ENCODE results near the gene GABPA.
A peak's percentile ranks its signal among the peaks of the same experiment; 100 is the strongest.
"Not testable (repeated sequence)": the region's sequence is repeated elsewhere in the genome, so short reads cannot be mapped to it uniquely, and the experiment has no call there.

Gene GABPA

DNA sequence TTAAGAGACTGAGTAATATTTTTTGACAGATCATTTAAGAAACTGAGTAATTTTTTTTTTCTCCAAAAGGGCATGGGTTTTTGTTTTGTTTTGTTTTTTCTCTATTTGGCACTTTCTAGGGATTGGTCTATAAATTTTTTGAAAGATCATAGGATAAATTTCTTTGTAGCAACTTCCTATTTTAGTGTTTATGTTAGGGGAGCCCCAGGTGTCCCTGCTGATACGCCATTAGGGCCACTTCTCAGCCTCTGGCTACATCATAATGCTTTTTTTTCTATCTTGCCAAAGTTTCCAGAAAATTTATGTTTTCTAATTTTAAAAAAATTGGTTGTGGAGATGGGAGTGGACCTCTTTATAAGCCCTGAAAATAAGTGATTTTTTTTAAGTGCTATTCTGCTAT lies 2.6 kb downstream of the GABPA start:
- no peak for DNase-seq (ENCODE audit: low read depth in 2 of 2)

DNA sequence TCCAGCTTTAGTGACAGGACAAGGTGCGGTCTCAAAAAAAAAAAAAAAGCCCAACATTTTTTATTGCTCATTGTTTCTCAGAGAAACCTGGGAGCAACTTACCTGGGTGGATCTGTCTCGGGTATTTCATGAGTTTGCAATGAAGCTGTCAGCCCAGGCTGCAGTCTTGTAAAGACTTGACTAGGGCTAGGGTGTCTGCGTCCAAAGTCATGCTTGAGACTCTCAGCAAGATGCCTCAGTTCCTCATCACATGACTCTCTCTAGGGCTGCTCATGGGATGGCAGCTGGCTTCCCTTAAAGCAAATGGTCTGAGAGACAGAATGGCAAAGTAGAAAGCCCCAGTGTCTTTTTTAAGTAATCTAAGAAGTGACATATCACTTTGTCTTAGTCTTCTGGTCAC lies 8.1 kb downstream of the GABPA start:
- DNase-seq (ENCODE audit: low read depth in 2 of 2) = no peak

DNA sequence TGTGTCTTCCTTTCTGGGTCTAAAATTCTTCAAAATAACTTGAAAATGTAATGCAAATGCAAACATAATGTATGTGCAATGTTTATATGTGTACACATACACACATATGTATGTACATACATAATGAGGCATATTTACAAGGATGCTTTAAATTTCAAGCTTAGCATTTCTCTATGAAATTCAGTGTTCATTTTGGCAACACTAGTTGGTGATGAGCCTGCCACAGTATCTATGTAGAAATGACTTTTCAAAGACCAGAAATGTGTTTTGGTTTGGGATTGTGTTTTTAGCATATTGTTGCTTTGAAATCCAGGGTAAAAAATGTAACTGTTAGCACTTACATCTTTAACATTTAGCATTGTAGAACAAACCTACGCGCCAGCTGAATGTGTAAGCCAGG lies 10.1 kb downstream of the GABPA start:
- no peak for DNase-seq (ENCODE audit: low read depth in 2 of 2)

DNA sequence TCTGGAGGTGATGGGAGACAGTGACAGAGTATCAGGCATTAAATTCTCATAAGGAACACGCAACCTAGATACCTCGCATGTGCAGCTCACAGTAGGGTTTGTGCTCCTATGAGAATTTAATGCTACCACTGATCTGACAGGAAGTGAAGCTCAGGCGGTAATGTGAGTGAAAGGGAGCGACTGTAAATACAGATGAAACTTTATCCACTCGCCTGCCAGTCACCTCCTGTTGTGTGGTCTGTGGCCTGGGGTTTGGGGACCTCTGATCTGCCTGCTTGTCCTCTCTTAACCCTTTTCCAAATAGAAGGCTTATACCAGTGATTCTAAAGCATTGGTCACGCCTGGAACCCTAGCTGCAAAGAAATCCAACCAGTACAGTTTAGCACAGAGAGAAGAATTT lies 15.3 kb downstream of the GABPA start:
- no peak for DNase-seq (ENCODE audit: low read depth in 2 of 2)

GRCh38 chr21:25752416-25752815 lies 17.6 kb downstream of the GABPA start:
- no peak for DNase-seq (ENCODE audit: low read depth in 2 of 2)

DNA sequence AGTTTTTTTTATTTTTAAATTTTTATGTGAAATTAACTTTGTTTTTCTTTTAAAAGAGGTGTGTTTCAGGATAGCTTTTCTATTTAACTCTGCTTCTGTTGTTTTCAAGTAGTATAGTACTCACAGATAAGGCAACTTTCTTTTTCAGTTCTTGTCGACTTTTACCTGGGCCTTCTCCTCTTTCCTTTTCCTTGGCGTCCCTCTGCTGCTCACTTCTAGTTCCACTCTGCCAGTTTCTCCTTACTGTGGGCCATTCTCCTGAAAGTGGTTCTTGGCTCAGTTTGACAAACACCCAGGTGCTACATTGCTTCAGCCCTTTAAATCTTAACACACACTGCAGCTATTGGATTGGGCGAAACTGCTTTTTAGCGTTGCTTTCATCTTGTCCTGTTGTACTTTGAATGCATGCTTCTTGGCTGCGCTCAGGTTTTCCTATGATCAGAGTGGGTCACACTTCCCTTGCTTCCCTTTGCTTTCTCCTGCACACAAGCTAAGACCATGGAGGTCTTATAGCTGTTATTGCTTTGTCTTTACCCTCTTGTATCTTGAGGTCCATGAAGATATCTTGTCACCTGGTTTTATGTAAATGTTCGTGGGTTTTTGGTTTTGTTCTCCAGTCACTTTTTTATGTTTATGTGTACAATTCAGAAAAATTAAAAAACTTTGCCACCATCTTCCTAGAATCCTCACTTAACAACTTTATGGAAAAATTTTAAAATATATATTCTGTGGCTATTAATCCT lies 21.6 kb downstream of the GABPA start:
- no peak for DNase-seq (ENCODE audit: low read depth in 2 of 2)

DNA sequence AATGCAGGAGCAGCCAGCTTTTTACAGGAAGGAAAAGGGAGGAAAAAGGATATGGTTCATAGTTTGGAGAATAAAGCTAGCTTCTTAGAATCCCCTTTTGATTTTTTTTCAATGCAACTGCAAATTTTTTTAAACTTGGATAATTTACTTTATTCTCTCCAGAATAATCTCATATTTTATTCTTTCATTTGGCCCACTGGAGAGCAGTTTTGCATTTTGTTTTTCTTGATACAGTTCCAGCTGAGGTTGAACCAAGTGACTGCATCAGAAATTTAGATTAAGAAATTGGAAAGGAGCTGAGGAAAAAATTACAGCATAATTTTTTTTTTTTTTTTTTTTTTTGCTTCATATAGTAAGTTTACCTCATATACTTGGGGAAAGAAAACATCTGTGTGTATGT lies 22.8 kb downstream of the GABPA start:
- DNase-seq (ENCODE audit: low read depth in 2 of 2) = no peak

DNA sequence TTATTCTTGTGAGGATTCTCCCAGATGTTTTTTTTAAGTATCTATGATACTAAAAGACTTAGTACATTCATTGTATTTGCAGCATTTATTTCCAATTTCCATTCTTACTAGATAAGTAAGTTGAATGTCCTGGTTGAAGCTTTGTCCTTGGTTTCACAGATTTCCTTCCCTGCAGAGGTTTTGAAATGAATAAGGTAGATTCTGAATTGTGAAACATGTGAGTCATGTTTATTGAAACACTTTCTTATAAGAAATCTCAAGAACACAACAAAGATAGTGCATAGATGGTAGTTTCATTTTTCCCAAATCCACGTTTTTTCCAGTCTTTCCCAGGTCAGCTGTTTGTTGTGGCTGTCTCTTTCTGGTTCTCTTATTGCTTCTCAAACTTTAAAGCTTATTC lies 24.8 kb downstream of the GABPA start:
- no peak for DNase-seq (ENCODE audit: low read depth in 2 of 2)

DNA sequence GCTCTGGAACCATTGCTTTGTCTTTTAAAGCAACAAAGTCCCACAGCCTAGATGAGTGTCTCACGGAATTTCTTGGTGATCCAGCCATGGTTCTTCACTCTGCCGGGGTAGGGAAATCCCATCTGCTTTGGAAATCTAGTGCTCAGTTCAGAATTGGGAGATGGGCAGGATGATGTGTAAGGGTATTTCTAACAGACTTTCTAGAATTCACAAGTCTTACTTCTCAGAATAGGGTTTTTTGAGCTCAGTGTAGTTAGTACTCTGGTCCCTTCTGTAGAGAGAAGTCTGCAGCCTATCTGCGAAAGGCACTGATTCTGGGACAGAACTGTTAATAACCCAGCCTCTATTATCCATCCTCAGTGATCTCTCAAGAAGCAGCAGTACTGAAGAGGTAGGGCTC lies 25.3 kb downstream of the GABPA start:
- no peak for DNase-seq (ENCODE audit: low read depth in 2 of 2)

DNA sequence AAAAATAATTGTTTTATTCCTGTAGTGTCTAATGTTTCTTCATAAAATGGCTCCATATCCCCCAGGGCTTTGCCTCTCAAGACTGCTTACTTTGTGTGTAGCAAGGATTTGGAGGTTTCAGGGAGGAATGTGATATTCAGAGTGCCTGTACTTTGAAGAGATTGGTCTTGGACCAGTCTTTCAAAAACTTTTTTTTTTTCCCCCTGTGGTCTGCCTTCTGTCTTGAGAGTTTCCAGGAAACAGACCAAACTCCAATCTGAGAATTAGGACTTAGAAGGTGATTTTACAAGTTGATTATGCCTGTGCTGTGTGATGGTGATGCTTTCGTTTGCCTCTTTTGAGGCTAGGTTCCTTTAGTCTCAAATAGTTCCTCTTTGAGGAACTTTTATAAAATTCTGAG lies 25.9 kb downstream of the GABPA start:
- no peak for DNase-seq (ENCODE audit: low read depth in 2 of 2)

GRCh38 chr21:25764065-25764464 lies 29.3 kb downstream of the GABPA start:
- no peak for DNase-seq (ENCODE audit: low read depth in 2 of 2)

DNA sequence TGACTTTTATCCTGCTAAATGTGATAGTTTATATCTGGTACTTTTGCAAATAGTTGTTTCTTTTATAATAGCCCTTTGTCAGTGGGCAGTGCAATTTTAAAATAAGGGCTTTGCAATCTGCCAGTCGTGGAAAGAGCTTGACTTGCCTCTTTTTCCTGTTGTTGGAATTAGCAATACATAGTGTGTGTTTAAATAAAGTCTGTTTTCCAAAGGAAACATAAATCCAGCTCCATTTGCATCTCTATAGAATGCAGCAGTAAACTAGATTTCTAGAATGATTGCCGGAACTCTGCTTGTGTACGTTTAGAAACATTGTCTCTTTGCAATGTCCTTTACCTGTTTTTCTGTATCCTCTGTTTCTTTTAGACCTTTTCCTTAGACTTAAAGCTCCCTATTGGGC lies 33.1 kb downstream of the GABPA start:
- DNase-seq (ENCODE audit: low read depth in 2 of 2) = no peak

DNA sequence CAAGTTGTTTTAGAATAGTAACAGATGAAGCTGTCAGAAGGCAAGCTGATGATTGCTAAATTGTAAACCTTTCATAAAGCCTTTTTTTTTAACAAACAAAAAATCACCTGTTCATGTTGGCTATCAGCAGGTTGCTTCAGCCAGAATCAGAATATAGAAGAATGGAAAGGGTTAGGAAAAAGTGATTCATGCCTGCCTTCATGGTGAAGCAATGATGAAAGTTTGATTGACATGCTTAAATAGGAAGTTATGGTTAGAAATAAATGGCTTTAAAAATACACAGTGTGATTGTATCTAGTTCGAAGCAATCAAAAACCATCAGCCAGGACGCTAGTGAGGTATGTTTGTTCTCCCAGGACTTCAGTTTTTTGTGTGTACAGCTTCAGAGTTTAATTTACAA lies 37.9 kb downstream of the GABPA start:
- DNase-seq (ENCODE audit: low read depth in 2 of 2) = no peak

DNA sequence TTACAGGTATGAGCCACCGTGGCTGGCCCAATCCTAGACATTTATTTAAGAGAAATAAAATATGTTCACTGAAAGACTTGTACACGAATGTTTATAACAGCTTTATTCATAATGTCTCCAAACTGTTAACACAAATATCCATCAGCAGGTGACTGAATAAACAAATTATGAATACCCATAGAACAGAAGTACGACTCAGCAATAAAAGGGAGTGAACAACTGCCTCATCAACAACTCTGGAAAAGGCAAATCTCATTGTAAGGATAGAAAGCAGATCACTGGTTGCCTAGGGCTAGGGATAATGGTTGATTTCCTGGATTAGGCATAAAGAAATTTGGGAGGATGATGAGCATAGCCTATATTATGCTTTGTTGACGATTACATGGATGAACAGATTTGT lies 41.7 kb downstream of the GABPA start:
- no peak for DNase-seq (ENCODE audit: low read depth in 2 of 2)

- DNase-seq (ENCODE audit: low read depth in 2 of 2) = not testable (repeated sequence)
Measured at GRCh38 chr21:25778126-25778875, 43.5 kb downstream of the GABPA start.

- no peak for DNase-seq (ENCODE audit: low read depth in 2 of 2)
Measured at GRCh38 chr21:25788677-25789076, 53.9 kb downstream of the GABPA start.

DNA sequence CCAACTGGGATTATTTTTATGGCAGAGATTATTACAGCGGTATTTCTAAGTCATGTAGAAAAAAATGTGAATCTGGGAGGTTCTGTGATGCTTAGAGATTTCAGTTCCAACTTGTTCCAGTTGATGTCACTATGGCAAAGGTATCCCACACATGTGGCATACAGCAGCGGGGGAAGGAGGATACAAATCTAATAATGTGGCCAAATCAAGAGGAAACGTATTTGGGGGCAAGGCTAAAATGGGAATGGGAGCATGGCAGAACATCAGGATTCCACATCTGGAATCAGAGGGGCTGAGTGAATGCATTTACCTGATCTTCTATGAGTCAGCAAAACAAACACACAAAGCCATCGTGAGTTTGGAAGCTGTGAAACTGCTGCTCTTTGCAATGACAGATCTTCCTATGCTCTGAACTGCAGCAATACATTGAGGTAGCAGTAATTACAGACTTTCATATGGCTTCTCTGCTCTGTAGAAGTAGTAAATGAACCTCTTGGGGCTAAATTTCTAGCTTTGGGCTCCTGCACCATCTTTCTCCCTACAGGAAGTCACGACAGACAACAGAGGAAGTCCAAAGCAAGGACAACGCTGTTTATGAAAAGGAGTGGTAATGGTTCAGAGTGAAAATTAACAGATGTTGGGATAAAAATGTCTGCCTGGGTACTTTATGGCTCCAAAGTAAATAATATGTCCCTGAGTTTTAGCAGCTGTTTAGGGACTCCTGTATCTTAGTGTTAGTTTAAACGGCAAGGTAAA lies 55.5 kb downstream of the GABPA start:
- no peak for DNase-seq (ENCODE audit: low read depth in 2 of 2)

- no peak for DNase-seq (ENCODE audit: low read depth in 2 of 2)
Measured at GRCh38 chr21:25790878-25791204, 56.1 kb downstream of the GABPA start.

- no peak for DNase-seq (ENCODE audit: low read depth in 2 of 2)
Measured at GRCh38 chr21:25791319-25791718, 56.5 kb downstream of the GABPA start.

GRCh38 chr21:25801217-25802014 lies 66.6 kb downstream of the GABPA start:
- DNase-seq (ENCODE audit: low read depth in 2 of 2) = peak; percentile 76 to 84

DNA sequence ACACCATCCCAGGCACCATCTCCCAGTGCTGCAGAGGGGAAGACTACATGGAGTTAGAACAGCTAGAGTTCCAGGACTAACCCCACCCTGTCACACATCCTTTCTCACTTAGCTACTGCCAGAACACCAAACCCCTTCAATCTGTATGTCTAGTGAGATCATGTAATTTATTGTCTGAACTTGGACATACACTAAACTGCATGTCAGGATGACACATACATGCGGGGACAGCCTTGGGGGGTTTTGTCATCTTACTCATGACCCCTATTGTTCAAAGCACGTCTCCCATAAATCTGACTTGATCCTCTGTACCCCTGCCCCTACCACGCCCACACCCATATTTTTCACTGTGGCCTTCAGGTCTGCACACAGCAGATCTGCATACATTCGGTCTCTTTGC lies 71.3 kb downstream of the GABPA start:
- DNase-seq (ENCODE audit: low read depth in 2 of 2) = no peak

GRCh38 chr21:25807191-25807590 lies 72.4 kb downstream of the GABPA start:
- DNase-seq (ENCODE audit: low read depth in 2 of 2) = no peak
